Stimulated activated CD8-positive, alpha-beta memory T cell treated with anti-CD3 and anti-CD28 coated beads, Interleukin-4, amount 100 ng/mL, for 48 hours (primary cell): Measurements from ENCODE around the gene TBCD.
"Not testable (repeated sequence)": the region's sequence is repeated elsewhere in the genome, so short reads cannot be mapped to it uniquely, and the experiment has no call there.

Experiments
- DNase-seq: peaks from one replicate; pipeline ENCODE4 v3.0.0-alpha.2; 2020

Gene TBCD

DNA sequence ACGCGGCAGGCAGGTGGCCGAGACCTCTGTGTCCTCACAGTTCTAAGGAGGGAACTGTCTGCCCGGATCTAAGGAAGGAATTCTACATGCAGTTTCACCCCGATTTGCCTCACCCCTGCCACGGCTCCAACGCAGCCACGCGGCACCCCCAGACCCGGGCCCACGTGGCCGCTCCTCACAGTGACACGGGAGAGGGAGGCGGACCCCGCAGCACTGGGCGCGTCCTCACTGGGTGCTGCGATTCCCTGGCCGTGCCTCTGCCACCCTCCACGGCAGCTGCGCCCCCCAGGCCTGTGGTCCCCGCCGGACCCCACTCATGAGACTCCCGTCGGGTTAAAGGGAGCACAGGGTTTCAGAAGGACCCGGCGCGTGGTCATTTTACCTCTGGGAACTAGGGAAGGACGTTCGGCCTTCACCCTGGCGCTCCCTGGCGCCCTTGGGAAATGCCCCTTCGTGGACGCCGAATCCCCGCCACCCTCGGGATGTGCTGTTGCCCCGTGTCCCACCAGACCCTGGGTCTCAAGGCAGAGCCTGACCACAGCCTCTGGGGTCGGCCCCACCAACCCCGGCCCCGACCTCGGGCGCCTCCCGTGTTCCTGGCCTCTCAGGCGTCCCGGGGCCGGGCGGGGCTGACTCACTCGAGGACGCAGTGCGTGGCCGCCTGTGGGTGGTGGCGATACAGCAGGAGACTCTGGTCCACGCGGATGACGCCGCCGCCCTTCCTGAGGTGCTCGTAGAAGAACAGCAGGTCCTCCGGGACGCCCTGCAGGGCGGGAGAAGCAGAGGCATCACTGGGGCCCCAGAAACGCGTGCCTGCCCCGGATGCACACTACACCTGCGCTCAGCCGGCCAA is 208.8 kb downstream of the TBCD start:
- no peak for DNase-seq

GRCh38 chr17:82961366-82962162 is 209.7 kb downstream of the TBCD start:
- no peak for DNase-seq

- no peak for DNase-seq
Measured at GRCh38 chr17:82962163-82962720, 210.4 kb downstream of the TBCD start.

GRCh38 chr17:82963104-82963950 is 211.5 kb downstream of the TBCD start:
- DNase-seq = peak; percentile 57

DNA sequence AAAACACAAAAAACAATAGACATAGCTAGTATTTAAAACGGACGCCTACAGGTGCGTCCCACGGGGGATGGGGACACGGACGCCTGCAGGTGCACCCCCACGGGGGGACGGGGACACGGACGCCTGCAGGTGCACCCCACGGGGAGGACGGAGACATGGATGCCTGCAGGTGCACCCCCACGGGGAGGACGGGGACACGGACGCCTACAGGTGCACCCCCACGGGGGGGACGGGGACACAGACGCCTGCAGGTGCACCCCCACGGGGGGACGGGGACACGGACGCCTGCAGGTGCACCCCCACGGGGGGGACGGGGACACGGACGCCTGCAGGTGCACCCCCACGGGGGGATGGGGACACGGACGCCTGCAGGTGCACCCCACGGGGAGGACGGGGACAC is 212.6 kb downstream of the TBCD start:
- DNase-seq = not testable (repeated sequence)

DNA sequence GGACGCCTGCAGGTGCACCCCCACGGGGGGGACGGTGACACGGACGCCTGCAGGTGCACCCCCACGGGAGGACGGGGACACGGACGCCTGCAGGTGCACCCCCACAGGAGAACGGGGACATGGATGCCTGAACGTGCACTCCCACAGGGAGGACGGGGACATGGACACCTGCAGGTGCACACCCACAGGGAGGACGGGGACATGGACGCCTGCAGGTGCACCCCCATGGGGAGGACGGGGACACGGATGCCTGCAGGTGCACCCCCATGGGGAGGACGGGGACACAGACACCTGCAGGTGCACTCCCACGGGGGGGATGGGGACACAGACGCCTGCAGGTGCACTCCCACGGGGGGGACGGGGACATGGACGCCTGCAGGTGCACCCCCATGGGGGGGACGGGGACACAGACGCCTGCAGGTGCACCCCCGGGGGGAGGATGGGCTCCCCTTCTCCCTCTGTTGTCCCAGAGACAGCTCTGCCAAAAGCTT is 213.0 kb downstream of the TBCD start:
- peak; percentile 9 for DNase-seq

DNA sequence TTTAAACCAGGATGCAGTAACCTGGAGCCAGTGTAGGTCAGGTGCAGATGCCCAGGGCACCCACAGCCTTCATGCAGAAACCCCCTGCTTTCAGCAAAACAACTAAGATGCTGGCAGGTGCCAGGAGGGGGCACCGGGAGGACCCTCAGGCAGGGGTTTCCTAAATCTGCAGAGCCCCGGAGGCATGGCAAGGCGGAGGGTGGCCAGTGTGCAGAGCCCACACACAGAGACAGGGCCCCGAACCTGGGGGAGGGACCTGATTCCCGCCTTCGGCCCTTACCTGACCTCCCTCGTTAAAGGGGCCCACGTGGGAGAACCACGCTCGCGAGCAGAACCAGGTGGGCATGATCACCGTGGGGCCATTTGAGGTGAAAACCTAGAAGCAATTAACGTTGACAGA is 213.5 kb downstream of the TBCD start:
- DNase-seq = peak; percentile 6

DNA sequence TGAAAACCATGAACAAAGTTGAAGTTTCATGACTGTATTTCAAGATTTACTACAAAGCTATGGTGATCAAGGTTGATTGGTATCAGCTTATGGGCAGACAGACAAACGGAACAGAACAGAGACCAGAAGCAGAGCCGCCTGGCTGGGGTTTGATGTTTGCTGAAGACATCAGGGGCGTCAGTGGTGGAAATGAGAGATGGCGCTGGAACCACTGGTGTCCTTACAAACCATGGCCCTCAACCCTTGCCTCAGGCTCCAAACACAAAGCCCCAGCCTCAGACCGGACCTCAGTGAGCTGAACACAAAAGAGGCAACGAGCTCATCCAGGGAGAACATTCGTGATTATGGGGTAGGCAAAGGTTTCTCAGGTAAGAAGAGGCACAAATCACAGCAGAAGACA is 214.6 kb downstream of the TBCD start:
- no peak for DNase-seq

DNA sequence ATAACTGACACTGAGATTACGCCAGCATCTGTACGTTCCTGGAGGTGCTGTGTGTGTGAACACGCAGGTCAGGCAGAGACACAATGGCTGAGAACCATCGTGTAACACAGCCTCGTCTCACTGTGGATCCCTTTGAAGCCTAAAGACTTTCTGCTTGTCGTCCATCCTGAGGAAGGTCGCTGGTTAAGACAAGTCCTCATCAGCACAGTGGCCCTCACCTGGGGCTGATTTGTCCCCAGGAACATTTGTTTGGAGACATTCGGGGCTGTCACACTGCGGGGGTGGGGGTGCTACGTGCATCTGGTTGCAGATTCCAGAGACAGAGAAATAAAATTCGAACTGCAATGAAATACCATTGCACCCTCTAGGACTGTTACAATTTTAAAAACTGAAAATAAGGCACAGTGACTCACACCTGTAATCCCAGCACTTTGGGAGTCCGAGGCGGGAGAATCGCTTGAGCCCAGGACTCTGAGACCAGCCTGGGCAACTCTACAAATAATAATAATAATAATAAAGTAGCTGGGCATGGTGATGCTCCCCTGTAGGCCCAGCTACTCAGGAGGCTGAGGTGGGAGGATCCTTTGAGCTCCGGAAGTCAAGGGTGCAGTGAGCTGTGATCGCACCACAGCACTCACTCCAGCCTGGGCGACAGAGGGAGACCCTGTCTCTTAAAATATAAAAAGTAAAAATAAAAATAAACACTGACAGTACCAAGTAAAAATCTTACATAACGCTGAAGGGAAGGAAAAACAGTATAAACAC is 215.6 kb downstream of the TBCD start:
- no peak for DNase-seq

DNA sequence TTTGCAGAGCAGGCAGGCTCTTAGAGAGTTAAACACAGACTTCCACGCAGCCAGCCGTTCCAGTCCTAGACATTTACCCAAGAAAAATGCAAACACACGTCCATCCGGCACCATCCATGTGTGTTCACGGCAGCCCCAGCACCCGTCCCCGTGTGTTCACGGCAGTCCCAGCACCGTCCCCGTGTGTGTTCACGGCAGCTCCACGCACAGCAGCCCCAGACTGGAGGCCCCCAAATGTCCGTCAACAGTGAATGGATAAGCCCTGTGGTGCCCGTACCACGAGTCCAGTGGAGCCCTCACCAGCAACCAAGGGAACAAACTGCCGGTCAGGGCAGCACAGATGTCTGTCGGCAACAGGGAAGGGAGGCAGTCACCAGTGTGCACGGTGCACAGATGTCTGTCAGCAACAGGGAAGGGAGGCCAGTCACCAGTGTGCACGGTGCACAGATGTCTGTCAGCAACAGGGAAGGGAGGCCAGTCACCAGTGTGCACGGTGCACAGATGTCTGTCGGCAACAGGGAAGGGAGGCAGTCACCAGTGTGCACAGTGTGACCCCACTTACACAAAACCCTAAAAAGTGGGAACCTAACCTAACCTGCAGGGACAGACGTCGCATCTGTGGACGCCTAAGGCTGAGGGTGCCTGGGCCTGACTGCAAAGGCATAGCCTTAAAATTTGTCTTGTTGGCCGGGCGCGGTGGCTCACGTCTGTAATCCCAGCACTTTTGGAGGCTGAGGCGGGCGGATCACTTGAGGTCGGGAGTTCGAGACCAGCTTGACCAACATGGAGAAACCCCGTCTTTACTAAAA is 216.4 kb downstream of the TBCD start:
- DNase-seq = not testable (repeated sequence)

- DNase-seq = no peak
Measured at GRCh38 chr17:82970067-82970466, 218.2 kb downstream of the TBCD start.

DNA sequence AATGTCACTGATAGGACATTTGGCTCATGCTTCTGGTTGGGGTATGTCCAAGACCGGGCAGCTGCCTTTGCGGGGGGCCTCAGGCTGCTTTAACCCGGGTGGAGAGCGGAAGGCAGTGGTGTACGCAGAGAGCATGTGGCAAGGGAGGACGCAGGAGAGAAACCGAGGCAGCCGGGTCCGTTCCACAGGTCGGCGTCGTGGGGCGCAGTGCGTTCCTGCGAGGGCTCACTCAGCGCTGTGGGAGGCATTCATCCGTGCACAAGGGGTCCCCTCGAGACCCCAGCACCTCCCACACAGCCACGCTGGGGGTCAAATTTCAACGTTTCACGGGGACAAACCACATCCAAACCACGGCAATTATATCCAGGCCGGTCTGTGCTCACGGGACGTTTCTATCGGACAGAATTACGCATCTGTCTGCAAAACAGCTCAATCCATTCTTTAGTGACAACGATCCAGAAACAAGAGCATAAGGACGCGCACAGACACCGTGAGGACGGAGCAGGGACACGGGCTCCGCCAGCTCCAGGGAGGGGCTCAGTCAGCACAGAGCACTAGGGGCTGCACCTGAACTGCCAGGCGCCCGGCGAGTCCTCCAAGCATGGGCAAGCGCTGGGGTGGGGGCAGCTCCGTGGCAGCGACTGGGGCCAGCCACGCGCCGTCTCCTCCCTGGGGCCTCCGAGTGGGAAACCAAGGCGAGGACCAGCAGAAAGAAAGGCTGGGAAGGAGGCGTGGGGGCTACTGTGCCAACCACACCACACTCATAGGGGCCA is 219.1 kb downstream of the TBCD start:
- no peak for DNase-seq

GRCh38 chr17:82972836-82973372 is 221.0 kb downstream of the TBCD start:
- no peak for DNase-seq

DNA sequence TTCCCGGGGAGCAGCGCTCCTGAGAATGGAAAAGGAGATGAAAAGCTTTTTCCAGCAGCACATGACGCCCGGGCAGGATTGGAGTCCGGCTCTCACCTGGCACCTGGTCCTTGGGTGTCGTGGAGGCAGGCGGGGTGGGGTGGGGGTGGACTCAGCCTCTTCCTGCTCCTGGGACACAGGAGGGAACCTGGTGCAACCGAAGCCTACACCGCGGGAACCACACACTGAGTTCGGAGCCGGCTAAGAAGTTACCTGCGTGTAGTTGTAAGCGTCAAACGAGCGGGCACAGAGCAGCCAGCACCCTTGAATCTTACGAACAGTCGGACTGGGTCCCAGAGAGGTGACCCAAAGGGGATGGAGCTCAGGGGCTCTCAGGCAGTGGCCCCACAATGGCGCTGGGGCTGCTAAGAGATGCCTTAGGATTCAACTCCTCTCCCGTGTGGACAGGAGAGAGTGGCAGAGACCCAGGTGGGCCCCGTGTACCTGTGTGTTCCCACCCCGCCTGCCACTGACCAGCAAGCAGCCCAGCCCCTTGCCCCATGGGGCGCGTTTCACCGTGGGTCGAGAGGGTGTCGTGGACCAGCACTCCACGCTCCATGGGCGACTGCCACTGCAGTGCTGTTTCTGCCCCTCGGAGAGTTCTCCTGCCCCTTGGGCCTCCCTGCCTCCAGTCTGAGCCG is 221.7 kb downstream of the TBCD start:
- DNase-seq = no peak

GRCh38 chr17:82974136-82974952 is 222.5 kb downstream of the TBCD start:
- DNase-seq = no peak

DNA sequence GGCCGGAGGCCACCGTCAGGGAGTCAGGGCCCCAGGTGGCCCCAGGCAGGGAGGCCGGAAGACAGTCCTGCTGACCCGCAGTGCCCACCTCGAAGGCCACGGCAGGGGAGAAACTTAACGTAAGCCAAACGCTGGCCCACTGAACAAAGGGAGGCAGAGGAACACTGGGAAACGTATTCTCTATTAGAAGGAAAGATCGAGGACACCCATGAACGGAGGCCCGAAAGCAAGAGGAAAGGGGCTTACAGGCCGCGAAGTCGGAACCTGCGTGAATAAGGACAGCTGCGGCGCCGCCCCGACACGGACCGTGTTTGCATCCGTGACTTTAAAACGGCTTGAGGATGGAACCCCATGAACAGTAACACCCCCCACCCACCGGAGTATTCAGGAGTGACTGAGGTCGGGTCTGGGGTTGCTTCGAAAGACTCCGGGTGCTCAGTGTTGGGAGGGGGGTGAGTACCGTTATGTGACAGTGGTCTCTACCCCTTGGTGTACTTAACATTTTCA is 225.2 kb downstream of the TBCD start:
- no peak for DNase-seq

DNA sequence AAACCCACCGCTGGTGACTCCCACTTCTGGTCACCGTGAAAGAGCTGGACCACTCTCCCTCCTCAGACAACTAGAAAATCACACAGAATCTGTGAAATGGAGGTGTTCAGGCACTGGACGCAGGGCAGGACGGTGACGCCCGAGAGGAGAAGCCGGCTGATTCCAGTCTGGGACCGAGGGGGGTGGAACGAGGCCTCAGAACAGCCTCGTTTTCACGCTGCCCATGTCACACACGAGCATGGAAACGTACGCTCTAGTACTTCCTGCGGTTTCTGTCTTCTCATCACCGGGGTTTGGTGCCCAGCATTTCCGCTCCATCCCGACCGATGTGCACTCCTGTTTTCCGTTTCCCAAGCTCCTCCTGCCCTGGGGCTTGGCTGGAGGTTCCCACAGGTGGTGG is 225.7 kb downstream of the TBCD start:
- DNase-seq = no peak

- DNase-seq = no peak
Measured at GRCh38 chr17:82978765-82979349, 227.0 kb downstream of the TBCD start.
